ENCODE data around the gene ANKRD53. TPM values are rescaled to one million over a fixed set of nuclear protein-coding genes. Genes with fewer than 3 reads are reported as not detected.

ANKRD53 gene
- total RNA-seq (under 1 TPM; 0.52 to 0.96 TPM), polyA plus RNA-seq (ENCODE audit: insufficient read length in 6 of 6) (1 to 10 TPM; 2.1 to 4.7 (median 3.0) TPM)
- long read RNA-seq, donor 1 = 0 reads
- long read RNA-seq, donor 2 = 0 reads
- long read RNA-seq, donor 3 = 0 reads
- long read RNA-seq, donor 4, partial matches to known transcripts = 0 of 2 reads
- long read RNA-seq, donor 4, other reads (novel, unspliced or antisense) = 1 of 2 reads
- long read RNA-seq, donor 5, partial matches to known transcripts = 9 of 17 reads
- long read RNA-seq, donor 5, other reads (novel, unspliced or antisense) = 8 of 17 reads
- long read RNA-seq, donor 6 = 0 reads
- long read RNA-seq, donor 7 = 0 reads
- long read RNA-seq, donor 8, partial matches to known transcripts = 0 of 2 reads
- long read RNA-seq, donor 8, other reads (novel, unspliced or antisense) = 0 of 2 reads
- long read RNA-seq, donor 9 = 0 reads
- long read RNA-seq, donor 10 = 0 reads
- long read RNA-seq, donor 11 = 0 reads
- long read RNA-seq, donor 12 = 0 reads

GRCh38 chr2:70978341-70979179 lies at the start of gene ANKRD53:
Gene ANKRD53 (plus strand): TSS chr2:70978630. CDS start chr2:70978646, 16 bp downstream.
- no peak for TF ChIP-seq CTCF (IDR thresholded peaks at IDR 0.05)
- no peaks in the 10 kb centered on the region for H3K9me3 ChIP-seq
- peak within 1 kb of the TSS; percentile 83 to 84 for H3K27ac ChIP-seq
- peaks cover 0 to 16% of the 10 kb centered on the region in 2 donors for H3K27me3 ChIP-seq
- peaks cover 10 to 25% of the 10 kb centered on the region in 2 donors for H3K4me1 ChIP-seq
- H3K4me3 ChIP-seq = peak within 1 kb of the TSS; percentile 39 to 61
- intact Hi-C loops (cut with DNase I) = no loop called here
- no peaks in the 10 kb centered on the region for H3K36me3 ChIP-seq
- DNase-seq (peak in 3 of 4 donors; percentile 43 to 88 (median 59)), ATAC-seq (peak; percentile 70)

- no peaks in the 10 kb centered on the region for H3K9me3 ChIP-seq
- ATAC-seq = no peak
- H3K27ac ChIP-seq = no peak overlapping the region
- TF ChIP-seq CTCF (IDR thresholded peaks at IDR 0.05) = no peak
- H3K4me1 ChIP-seq = no peaks in the 10 kb centered on the region
- no peak overlapping the region for H3K4me3 ChIP-seq
- peaks cover 0 to 7% of the 10 kb centered on the region in 2 donors for H3K27me3 ChIP-seq
- intact Hi-C loops (cut with DNase I) = no loop called here
- no peak for DNase-seq
- no peaks in the 10 kb centered on the region for H3K36me3 ChIP-seq
These were observed 47.8 kb upstream of the ANKRD53 start for GRCh38 chr2:70930371-70931329.

GRCh38 chr2:70931376-70932000 lies 46.9 kb upstream of the ANKRD53 start:
- no peak for DNase-seq
- Histone ChIP-seq H3K27me3 (peaks cover 0 to 13% of the 10 kb centered on the region in 2 donors), H3K36me3 (no peaks in the 10 kb centered on the region), H3K9me3 (no peaks in the 10 kb centered on the region), H3K27ac (no peak overlapping the region), H3K4me3 (no peak overlapping the region), H3K4me1 (no peaks in the 10 kb centered on the region)
- no peak for TF ChIP-seq CTCF (IDR thresholded peaks at IDR 0.05)
- intact Hi-C loops (cut with DNase I) = no loop called here
- no peak for ATAC-seq

GRCh38 chr2:70932631-70933230 lies 45.7 kb upstream of the ANKRD53 start:
- H3K4me1 ChIP-seq = no peaks in the 10 kb centered on the region
- H3K36me3 ChIP-seq = no peaks in the 10 kb centered on the region
- H3K27ac ChIP-seq = no peak overlapping the region
- no peak for TF ChIP-seq CTCF (IDR thresholded peaks at IDR 0.05)
- peaks cover 0 to 13% of the 10 kb centered on the region in 2 donors for H3K27me3 ChIP-seq
- intact Hi-C loops (cut with DNase I) = no loop called here
- no peak overlapping the region for H3K4me3 ChIP-seq
- DNase-seq (no peak), ATAC-seq (no peak)
- H3K9me3 ChIP-seq = no peaks in the 10 kb centered on the region

Data from left lung (tissue), 14 donors.